HG03159 (cell line): ENCODE results near the gene EYA4.

Source experiments
- ATAC-seq: cut with Tn5 transposase; IDR thresholded peaks from one replicate; pipeline ENCODE4 v1.9.1; 2021; ENCODE audit warnings: mild to moderate bottlenecking, moderate library complexity; ENCODE audit not compliant: unreplicated experiment

The EYA4 gene

GRCh38 chr6:133341607-133342158 is 100.5 kb downstream of the EYA4 start:
- ATAC-seq: no peak

GRCh38 chr6:133343220-133343619 is 102.1 kb downstream of the EYA4 start:
- ATAC-seq: no peak

- no peak for ATAC-seq
These were observed 107.7 kb downstream of the EYA4 start for GRCh38 chr6:133348846-133349245.

DNA sequence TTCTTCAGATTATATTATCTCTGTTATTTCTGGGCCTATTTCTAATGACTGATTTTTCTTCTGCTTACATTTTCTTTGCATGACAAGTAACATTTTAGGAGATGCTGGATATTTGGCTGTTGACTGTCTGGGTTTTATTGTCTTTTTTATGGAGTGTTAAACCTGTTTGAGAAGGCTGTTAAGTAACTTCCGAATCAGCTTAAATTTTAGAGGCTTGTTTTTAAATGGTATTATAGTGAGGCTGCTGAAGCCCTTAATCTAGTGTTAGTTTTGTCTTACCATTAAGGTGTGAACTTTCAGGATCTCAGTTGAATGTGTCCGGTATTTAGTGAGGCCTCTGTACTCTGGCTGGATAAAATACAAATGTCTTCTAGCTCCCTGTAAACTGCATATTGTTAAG is 109.8 kb downstream of the EYA4 start:
- ATAC-seq: no peak

- ATAC-seq: no peak
These were observed 110.9 kb downstream of the EYA4 start for GRCh38 chr6:133352046-133352445.

DNA sequence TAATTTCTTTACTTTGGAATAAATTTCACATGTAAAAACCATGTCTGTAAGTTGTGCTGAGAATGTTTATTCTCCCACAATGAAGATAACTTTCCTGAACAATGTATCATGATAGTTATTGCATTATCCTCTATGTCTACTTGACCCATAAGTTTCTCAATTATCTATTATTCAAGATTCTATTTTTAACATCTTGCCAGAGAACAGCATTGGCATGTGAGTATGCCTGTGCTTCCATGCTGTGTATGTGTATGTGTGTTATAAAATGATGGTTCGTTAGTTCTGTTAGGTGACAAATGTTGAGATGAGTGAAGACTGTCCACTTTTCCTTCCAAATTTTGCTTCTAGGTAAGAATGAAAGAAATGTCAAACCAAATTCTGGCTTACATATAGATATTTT is 111.9 kb downstream of the EYA4 start:
- no peak for ATAC-seq

- ATAC-seq: no peak
These were observed 114.8 kb downstream of the EYA4 start for GRCh38 chr6:133355922-133356321.

GRCh38 chr6:133358574-133359150 is 117.5 kb downstream of the EYA4 start:
- no peak for ATAC-seq

DNA sequence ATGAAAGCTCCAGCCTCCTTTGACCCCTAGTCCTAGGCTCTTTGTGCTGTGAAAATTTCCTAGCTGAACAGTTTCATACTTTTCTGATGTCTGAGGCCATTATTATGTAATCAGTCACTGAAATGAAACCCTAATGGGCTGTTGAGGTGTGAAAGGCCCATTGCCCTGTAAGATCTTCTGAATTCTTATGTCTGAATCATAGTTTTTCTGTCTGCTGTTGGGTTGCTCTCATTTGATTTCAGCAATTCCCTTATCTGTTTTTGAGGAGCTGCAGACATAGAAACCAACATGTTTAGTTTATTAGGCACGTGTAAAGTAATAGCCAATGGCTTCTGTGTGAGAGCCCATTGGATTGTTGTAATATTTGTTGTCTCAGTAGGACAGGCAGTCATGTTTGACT is 118.1 kb downstream of the EYA4 start:
- ATAC-seq: no peak

DNA sequence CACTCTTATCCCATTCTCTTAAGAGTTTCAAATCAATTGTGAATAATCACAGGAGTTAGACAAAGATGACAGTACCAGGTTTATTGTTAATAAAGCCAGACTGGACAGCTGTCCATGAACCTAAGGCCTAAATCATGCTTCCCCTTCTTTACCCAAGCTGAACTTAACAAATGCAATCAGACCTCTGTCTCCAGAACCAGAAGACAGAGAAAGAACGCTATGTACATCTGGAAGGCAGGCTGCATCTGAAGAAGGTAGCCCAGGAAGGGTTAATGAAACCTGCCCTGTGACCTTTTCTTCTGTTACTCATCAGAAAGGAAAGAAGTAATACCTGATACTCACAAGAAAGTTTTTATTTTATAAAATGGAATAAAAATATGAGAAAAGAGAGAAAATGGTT is 118.6 kb downstream of the EYA4 start:
- no peak for ATAC-seq

DNA sequence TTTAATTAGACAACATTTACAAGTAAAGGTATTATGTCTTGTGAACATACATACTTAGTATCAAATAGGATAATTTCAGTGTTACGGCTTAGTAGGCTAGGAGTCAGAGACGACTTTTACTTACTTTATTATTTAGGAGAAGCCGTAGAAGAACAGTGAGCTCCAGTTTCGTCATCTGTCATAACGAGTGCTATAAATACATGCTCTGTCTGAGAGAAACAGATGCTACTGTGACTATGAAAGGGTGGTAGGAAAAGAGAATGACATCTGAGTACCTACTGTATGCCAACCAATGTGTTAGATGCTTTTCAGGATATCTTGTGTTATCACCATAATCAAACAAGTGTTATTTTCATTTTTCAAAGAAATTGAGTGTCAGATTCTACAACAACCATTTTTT is 119.0 kb downstream of the EYA4 start:
- ATAC-seq: no peak

DNA sequence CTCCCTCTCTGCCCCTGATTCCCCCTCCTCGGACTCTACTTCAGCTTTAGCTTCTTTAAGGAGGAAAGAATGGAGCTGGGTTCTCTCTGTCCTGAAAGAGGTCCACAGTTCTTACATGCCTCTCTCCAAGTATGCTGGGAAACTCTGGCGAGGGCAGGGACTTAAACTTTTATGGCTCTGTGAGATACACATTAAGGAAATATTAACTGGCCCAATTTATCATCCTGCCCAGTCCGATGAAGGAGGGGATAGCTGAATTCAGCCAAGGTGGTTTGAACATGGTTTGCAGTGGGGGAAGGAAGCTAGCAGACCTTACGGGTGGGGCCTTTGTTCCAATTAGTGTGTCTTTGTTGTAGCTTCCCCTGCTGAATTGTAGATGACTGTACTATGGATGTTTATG is 121.7 kb downstream of the EYA4 start:
- ATAC-seq: no peak

GRCh38 chr6:133368664-133369063 is 127.5 kb downstream of the EYA4 start:
- no peak for ATAC-seq

GRCh38 chr6:133369773-133370272 is 128.7 kb downstream of the EYA4 start:
- no peak for ATAC-seq

- ATAC-seq: no peak
These were observed 135.6 kb downstream of the EYA4 start for GRCh38 chr6:133376743-133377142.

DNA sequence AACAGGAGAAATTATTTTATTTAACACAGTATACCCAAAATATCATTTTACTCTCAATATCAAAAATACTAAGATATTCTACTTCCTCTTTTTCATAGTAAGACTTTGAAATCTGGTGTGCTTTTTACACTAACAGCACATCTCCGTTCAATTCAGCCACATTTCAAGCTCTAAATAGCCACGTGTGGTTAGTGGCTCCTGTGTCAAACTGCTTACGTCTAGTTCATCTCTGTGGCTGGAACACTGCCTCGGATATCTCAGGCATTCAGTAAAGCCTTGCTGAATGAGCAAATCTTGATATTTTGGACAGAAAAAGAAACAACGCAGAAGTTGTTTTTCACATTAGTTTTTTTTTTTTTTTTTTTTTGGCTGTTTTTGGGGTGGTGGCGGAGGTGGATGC is 136.1 kb downstream of the EYA4 start:
- no peak for ATAC-seq

GRCh38 chr6:133380047-133380446 is 138.9 kb downstream of the EYA4 start:
- ATAC-seq: no peak

DNA sequence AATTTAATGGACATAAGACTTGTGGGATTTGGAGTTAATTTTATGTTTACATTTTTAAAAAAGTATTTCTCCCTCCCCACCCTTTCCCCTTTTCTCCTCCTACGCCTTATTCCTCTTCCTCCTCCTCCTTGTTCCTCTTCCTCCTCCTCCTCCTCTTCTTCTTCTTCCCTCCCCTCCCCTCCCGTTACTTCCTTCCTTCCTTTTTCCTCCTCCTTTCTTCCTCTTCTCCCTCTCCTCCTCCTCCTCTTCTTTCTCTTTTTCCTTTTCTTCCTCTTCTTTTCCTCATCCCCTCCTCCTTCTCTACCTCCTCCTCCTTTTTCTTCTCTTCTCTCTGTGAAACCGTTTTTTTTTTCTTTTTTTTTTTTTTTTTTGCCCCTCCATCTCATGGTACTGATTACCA is 139.6 kb downstream of the EYA4 start:
- ATAC-seq: no peak

GRCh38 chr6:133388731-133389130 is 147.6 kb downstream of the EYA4 start:
- ATAC-seq: no peak

GRCh38 chr6:133390168-133390567 is 149.0 kb downstream of the EYA4 start:
- ATAC-seq: no peak

DNA sequence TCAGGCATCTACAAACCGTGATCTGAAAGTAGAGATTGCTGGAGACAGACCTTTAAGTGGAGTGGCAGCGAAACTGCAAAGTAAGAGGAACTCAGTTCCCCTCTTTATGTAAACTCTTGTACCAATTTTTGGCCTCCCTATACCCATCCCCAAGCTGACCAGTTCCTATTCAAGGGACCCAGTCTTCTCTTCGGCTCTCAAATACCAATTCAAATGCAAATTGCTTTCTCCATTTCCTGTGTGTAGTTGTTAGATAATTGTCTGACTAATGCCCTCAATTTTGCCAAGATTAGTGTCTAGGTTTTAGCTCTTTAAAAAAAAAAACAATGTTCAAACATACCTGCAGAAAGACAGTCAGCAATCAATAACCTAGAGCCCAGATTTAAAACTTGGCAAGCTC is 150.9 kb downstream of the EYA4 start:
- ATAC-seq: no peak

DNA sequence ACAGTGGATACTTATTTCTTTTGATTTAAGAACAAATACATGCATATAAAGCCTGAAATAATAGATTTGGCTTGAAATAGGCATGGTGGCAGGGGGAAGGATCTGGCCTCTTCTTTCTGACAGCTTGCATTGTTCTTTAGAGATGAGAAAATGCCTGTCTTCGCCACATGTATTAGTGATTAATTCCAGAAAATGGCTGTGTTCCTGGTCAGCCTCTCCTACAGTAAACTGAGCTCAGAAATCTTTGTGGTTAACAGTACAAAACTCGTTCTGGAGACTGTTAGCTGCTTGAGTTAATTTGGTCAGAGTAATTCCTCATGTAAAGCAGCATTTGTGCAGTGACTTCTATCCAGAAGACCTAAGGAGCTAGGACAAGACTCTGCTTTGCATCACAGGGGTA is 151.5 kb downstream of the EYA4 start:
- ATAC-seq: no peak

DNA sequence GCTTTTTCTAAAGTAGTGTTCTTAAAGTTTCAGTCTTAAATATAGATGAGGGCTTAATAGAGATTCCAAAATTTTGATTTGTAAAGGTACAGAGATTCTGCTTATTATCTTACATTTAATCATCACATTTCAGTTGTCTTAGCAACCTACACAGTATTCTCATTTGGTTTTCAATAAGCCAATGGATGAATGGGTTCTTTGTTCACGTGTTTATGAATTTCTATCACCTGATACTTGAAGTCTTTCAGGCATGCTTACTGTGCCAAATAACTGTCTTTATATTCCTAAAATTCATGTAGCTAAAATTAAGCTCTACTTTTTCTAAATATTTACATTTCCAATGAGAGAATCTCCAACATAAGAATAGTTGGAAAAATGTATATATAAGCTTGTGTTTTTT is 152.7 kb downstream of the EYA4 start:
- ATAC-seq: no peak
